Erythroblast (primary cell): Measurements from ENCODE around the gene SDK2.
A peak's percentile ranks its signal among the peaks of the same experiment; 100 is the strongest.

ENCODE experiments used
- DNase-seq, 2 experiments: peaks; one replicate each; lab custom pipeline; 2025; lab: John Stamatoyannopoulos, UW
- GATA1 ChIP-seq: IDR thresholded peaks from 2 replicates; pipeline ENCODE4 v1.6.1; 2011; ENCODE audit warnings: low read depth, mild to moderate bottlenecking, control low read depth, low read length, moderate library complexity
- POLR2A ChIP-seq: IDR thresholded peaks from 2 replicates; pipeline ENCODE4 v1.6.1; 2011; ENCODE audit warnings: mild to moderate bottlenecking, low read length

SDK2 gene

DNA sequence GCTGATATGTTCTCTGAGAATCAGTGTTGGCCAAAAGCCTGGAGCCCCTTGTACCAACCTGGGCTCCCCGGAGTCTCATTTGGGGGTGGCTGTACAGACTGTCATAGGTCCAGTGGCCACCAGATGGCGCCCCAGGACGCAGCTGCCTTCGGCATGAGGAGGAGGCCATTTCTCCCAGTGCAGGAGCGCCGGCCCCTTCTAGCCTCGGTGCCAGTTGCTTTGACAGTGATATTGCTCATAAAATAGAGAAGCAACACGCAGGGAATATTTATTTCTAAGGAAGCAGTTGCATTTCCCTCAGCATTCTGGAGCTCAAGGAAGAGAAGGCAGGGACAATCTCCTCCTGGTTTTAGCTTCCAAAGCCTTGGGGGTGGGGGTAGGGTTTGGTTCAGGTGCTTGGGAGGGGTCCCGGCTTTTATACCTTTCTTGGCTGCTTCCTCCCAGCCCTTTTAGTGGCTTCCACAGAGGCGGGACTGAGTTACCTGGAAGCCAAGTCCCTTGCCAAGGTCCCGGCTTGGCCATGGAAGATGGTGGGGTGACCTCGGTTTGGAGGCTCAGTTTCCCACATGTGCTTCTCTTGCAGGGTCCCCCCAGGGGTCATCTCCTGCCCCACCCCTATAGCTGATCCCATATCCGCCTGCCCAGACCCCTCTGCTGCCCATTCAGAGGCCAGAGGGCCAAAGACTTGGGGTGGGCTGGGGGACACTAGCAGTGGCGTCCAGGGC is 214.6 kb downstream of the SDK2 start:
- peak; percentile 77 to 90 for DNase-seq
- no peak for TF ChIP-seq POLR2A
- TF ChIP-seq GATA1: no peak

GRCh38 chr17:73427198-73427597 is 217.0 kb downstream of the SDK2 start:
- TF ChIP-seq POLR2A: no peak
- no peak for TF ChIP-seq GATA1
- no peak for DNase-seq

DNA sequence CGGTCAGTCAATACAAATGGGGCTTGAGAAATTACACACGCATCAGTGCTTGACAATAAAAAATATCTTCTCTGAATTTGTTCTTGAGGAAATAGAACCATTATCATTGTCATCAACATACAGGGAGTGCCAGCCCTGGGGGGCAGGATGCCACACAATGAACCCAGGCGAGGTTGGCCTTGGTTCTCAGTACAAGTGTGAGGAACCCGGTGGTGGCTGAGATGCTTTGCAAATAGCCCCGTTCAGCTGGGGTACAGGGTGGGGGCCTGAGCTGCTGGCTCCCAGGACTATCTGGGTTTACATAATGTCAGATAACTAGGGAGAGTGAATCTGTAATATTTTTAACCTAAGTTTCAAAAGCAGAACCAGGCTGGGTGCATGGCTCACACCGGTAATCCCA is 219.7 kb downstream of the SDK2 start:
- no peak for DNase-seq
- TF ChIP-seq POLR2A: no peak
- TF ChIP-seq GATA1: no peak

- TF ChIP-seq POLR2A (no peak), GATA1 (no peak)
- DNase-seq: no peak
Observed at GRCh38 chr17:73423806-73424205, 220.4 kb downstream of the SDK2 start.

DNA sequence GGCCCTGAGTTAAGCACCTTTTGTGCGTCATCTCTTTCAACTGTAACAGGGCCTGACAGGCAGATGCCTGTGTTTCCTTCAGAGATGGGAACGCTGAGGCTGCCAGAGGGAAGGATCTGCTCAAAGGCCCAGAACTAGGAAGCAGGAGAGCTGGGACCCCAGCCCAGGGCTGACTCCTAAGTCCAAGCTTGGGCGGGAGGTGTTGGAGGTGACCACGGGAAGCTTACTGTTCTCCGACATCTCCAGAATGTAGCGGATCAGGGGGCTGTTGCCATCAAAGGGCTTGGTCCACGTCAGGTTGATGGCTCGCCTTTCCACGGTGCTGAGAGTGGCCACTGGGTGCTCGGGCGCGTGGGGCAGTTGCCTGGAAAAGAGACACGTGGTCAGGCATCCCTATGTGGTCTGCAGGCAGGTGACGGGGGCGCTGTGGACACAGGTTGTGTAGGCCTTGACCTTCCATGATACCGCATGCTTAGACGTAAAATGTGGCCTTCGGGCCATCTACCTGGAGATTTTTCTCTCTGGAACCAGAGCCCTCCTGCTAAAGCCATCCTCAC is 221.0 kb downstream of the SDK2 start:
- TF ChIP-seq GATA1 (no peak), POLR2A (no peak)
- DNase-seq: no peak

DNA sequence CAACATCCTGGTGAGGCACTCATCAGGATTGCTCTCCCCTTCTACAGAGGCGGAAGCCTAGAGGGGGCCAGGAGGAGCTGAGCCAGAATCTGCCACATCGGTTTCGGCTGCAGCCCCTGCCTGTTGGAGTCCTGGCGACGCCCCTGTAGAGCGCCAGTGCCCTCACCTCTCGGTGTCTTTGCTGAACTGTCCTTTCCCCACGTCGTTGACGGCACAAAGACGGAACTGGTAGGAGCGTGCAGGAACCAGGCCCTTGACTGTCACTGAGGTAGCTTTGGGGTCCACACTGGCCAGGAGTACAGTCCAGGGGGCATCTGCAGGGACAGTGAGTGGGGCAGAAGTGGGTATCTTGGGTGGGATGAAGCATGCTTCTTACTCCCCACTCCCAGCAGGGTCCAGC is 222.1 kb downstream of the SDK2 start:
- DNase-seq: no peak
- TF ChIP-seq POLR2A: no peak
- TF ChIP-seq GATA1: no peak

GRCh38 chr17:73420897-73421296 is 223.3 kb downstream of the SDK2 start:
- TF ChIP-seq POLR2A: no peak
- TF ChIP-seq GATA1: no peak
- DNase-seq: peak in 1 of 2 experiments; percentile 8

DNA sequence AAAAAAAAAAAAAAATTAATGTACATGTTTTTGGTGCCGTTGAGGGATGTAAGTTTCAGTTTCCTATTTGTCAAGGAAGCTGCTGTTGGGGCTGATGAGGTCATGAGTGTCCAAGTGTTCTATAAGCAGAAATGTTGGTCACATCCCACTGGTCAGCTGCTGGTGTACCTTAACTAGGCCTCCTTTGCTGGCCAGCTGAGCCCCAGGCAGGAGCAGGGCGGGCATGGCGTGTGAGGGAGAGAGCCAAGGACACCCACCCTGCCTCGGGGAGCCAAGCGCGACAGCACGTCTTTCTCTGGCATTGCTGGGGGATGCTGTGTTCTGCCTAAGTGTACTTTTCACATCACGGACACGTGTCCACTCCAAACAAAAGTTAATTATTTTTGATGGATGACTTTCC is 224.4 kb downstream of the SDK2 start:
- TF ChIP-seq POLR2A (no peak), GATA1 (no peak)
- no peak for DNase-seq

DNA sequence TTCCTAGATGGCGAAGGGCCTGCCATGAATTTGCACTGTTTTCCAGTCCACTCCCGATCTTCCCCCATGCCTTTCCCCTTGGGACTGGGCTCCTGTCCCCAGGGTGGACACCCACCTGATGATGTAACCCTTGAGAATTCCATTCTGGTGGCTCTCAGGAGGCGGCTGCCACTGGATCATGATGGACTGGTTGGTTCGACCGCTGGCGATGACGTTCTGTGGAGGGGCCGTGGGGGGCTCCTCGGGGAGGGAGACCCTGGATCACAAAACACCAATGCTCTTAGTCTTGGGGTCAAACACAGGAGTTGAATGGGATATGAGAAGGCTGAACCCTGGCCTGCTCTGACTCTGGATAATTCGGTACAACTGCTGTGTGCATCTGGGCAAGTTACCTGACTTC is 225.2 kb downstream of the SDK2 start:
- no peak for DNase-seq
- no peak for TF ChIP-seq POLR2A
- no peak for TF ChIP-seq GATA1

DNA sequence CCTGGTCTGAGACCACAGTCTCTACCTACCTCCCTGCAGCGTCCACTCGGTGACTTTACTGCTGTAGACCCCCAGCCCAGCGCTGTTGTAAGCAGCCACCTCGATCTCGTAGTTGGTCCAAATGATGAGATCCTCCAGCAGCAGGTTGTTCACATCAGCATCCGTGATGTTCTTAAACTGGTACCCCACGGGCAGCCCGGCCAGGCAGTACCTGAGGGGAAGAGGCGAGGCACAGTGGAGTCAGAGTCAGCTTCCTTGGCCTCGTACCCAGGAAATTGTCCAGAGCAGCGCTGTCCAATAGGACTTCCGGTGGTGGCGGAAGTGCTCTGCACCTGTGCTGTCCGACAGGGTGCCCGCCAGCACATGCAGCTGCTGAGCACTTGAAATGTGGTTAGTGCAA is 228.5 kb downstream of the SDK2 start:
- no peak for TF ChIP-seq GATA1
- no peak for TF ChIP-seq POLR2A
- DNase-seq: no peak

GRCh38 chr17:73414171-73414955 is 229.9 kb downstream of the SDK2 start:
- no peak for DNase-seq
- TF ChIP-seq POLR2A (no peak), GATA1 (no peak)

- no peak for TF ChIP-seq GATA1
- no peak for TF ChIP-seq POLR2A
- DNase-seq: no peak
Observed at GRCh38 chr17:73412914-73413313, 231.3 kb downstream of the SDK2 start.

- TF ChIP-seq POLR2A: no peak
- TF ChIP-seq GATA1: no peak
- no peak for DNase-seq
Observed at GRCh38 chr17:73411313-73411747, 232.9 kb downstream of the SDK2 start.

- no peak for DNase-seq
- no peak for TF ChIP-seq GATA1
- TF ChIP-seq POLR2A: no peak
Observed at GRCh38 chr17:73410586-73411312, 233.5 kb downstream of the SDK2 start.
